ENCODE measurements around the gene EHBP1L1.

The EHBP1L1 gene

GRCh38 chr11:65606876-65607613, 31.2 kb downstream of the EHBP1L1 start:
- Mint-ChIP-seq H3K9me3 (no peaks in the 10 kb centered on the region), H3K27me3 (no peaks in the 10 kb centered on the region), H3K4me1 (peaks cover 46% of the 10 kb centered on the region), H3K4me3 (no peak overlapping the region), H3K36me3 (peaks cover 84% of the 10 kb centered on the region), H3K27ac (no peak overlapping the region)
- ATAC-seq: no peak

GRCh38 chr11:65607614-65608426, 32.0 kb downstream of the EHBP1L1 start:
- Mint-ChIP-seq H3K27me3 (no peaks in the 10 kb centered on the region), H3K36me3 (peaks cover 84% of the 10 kb centered on the region), H3K4me1 (peaks cover 50% of the 10 kb centered on the region), H3K9me3 (no peaks in the 10 kb centered on the region), H3K27ac (no peak overlapping the region), H3K4me3 (no peak overlapping the region)
- ATAC-seq: no peak

- H3K27ac Mint-ChIP-seq: no peak overlapping the region
- H3K4me1 Mint-ChIP-seq: peaks cover 48% of the 10 kb centered on the region
- H3K36me3 Mint-ChIP-seq: peaks cover 71% of the 10 kb centered on the region
- H3K9me3 Mint-ChIP-seq: no peaks in the 10 kb centered on the region
- no peak for ATAC-seq
- no peak overlapping the region for H3K4me3 Mint-ChIP-seq
- H3K27me3 Mint-ChIP-seq: no peaks in the 10 kb centered on the region
Measured at GRCh38 chr11:65609229-65609628, 33.4 kb downstream of the EHBP1L1 start.

- peaks cover 66% of the 10 kb centered on the region for H3K36me3 Mint-ChIP-seq
- no peaks in the 10 kb centered on the region for H3K9me3 Mint-ChIP-seq
- H3K27ac Mint-ChIP-seq: peak overlapping the region; percentile 94
- peaks cover 48% of the 10 kb centered on the region for H3K4me1 Mint-ChIP-seq
- no peak overlapping the region for H3K4me3 Mint-ChIP-seq
- ATAC-seq: no peak
- H3K27me3 Mint-ChIP-seq: no peaks in the 10 kb centered on the region
Measured at GRCh38 chr11:65609665-65610064, 33.8 kb downstream of the EHBP1L1 start.

- ATAC-seq: no peak
- Mint-ChIP-seq H3K9me3 (no peaks in the 10 kb centered on the region), H3K27ac (peak overlapping the region; percentile 94), H3K27me3 (no peaks in the 10 kb centered on the region), H3K4me3 (no peak overlapping the region), H3K4me1 (peaks cover 48% of the 10 kb centered on the region), H3K36me3 (peaks cover 60% of the 10 kb centered on the region)
Measured at GRCh38 chr11:65610404-65610803, 34.6 kb downstream of the EHBP1L1 start.

GRCh38 chr11:65611028-65611757, 35.3 kb downstream of the EHBP1L1 start:
- Mint-ChIP-seq H3K9me3 (no peaks in the 10 kb centered on the region), H3K36me3 (peaks cover 52% of the 10 kb centered on the region), H3K4me3 (peak overlapping the region; percentile 63), H3K27me3 (no peaks in the 10 kb centered on the region), H3K27ac (peak overlapping the region; percentile 94), H3K4me1 (peaks cover 50% of the 10 kb centered on the region)
- ATAC-seq: no peak

GRCh38 chr11:65611758-65612603, 36.1 kb downstream of the EHBP1L1 start:
- H3K9me3 Mint-ChIP-seq: no peaks in the 10 kb centered on the region
- H3K27ac Mint-ChIP-seq: peak overlapping the region; percentile 94
- no peaks in the 10 kb centered on the region for H3K27me3 Mint-ChIP-seq
- ATAC-seq: no peak
- H3K4me3 Mint-ChIP-seq: peak overlapping the region; percentile 86
- H3K4me1 Mint-ChIP-seq: peaks cover 57% of the 10 kb centered on the region
- H3K36me3 Mint-ChIP-seq: peaks cover 52% of the 10 kb centered on the region

GRCh38 chr11:65612691-65613090, 36.8 kb downstream of the EHBP1L1 start:
- Mint-ChIP-seq H3K4me3 (peak overlapping the region; percentile 86), H3K36me3 (peaks cover 52% of the 10 kb centered on the region), H3K4me1 (peaks cover 64% of the 10 kb centered on the region), H3K9me3 (no peaks in the 10 kb centered on the region), H3K27me3 (no peaks in the 10 kb centered on the region), H3K27ac (peak overlapping the region; percentile 94)
- ATAC-seq: no peak

GRCh38 chr11:65613091-65613928, 37.5 kb downstream of the EHBP1L1 start:
- peak overlapping the region; percentile 86 for H3K4me3 Mint-ChIP-seq
- no peak for ATAC-seq
- no peaks in the 10 kb centered on the region for H3K9me3 Mint-ChIP-seq
- H3K27me3 Mint-ChIP-seq: no peaks in the 10 kb centered on the region
- peak overlapping the region; percentile 94 for H3K27ac Mint-ChIP-seq
- peaks cover 48% of the 10 kb centered on the region for H3K36me3 Mint-ChIP-seq
- peaks cover 69% of the 10 kb centered on the region for H3K4me1 Mint-ChIP-seq

GRCh38 chr11:65615229-65615949, 39.5 kb downstream of the EHBP1L1 start, which contains the start of gene PCNX3:
Gene PCNX3 (plus strand): TSS chr11:65615776. CDS start chr11:65616312, 536 bp downstream.
- Mint-ChIP-seq H3K27me3 (no peaks in the 10 kb centered on the region), H3K4me1 (peaks cover 58% of the 10 kb centered on the region), H3K36me3 (peaks cover 48% of the 10 kb centered on the region), H3K9me3 (no peaks in the 10 kb centered on the region), H3K4me3 (peak within 1 kb of the TSS; percentile 86), H3K27ac (peak within 1 kb of the TSS; percentile 94)
- peak; percentile 93 for ATAC-seq

GRCh38 chr11:65615950-65616574, 40.2 kb downstream of the EHBP1L1 start:
- no peaks in the 10 kb centered on the region for H3K27me3 Mint-ChIP-seq
- ATAC-seq: peak; percentile 16

GRCh38 chr11:65616575-65617001, 40.7 kb downstream of the EHBP1L1 start:
- Mint-ChIP-seq H3K4me3 (peak overlapping the region; percentile 86), H3K4me1 (peaks cover 48% of the 10 kb centered on the region), H3K9me3 (no peaks in the 10 kb centered on the region), H3K27me3 (no peaks in the 10 kb centered on the region), H3K36me3 (peaks cover 47% of the 10 kb centered on the region), H3K27ac (peak overlapping the region; percentile 94)
- ATAC-seq: no peak

More at GRCh38 chr11:65615950-65616574, 40.2 kb downstream of the EHBP1L1 start:
- H3K4me1 Mint-ChIP-seq: peaks cover 52% of the 10 kb centered on the region
- H3K27ac Mint-ChIP-seq: peak overlapping the region; percentile 94
- H3K9me3 Mint-ChIP-seq: no peaks in the 10 kb centered on the region
- H3K4me3 Mint-ChIP-seq: peak overlapping the region; percentile 86
- H3K36me3 Mint-ChIP-seq: peaks cover 42% of the 10 kb centered on the region
